Loucy (cell line): Measurements from ENCODE around the gene RHBDF1.

Experiments used
- EZH2phosphoT487 ChIP-seq: fragments of 200-600 bp; IDR thresholded peaks from 2 replicates; pipeline ENCODE4 v1.6.1; 2018; ENCODE audit warnings: antibody characterized with exemption, mild to moderate bottlenecking, moderate library complexity, borderline replicate concordance
- TF ChIP-seq, protein P1 (sequence below): fragments of 200-600 bp; sonication (generic); conservative IDR thresholded peaks from 2 replicates; pipeline ENCODE4 v1.5.1; 2014; ENCODE audit warnings: mild to moderate bottlenecking, antibody characterized with exemption, low read length

GRCh38 chr16:86483-86952 is 14.1 kb upstream of the RHBDF1 start:
- TF ChIP-seq, protein P1, sequence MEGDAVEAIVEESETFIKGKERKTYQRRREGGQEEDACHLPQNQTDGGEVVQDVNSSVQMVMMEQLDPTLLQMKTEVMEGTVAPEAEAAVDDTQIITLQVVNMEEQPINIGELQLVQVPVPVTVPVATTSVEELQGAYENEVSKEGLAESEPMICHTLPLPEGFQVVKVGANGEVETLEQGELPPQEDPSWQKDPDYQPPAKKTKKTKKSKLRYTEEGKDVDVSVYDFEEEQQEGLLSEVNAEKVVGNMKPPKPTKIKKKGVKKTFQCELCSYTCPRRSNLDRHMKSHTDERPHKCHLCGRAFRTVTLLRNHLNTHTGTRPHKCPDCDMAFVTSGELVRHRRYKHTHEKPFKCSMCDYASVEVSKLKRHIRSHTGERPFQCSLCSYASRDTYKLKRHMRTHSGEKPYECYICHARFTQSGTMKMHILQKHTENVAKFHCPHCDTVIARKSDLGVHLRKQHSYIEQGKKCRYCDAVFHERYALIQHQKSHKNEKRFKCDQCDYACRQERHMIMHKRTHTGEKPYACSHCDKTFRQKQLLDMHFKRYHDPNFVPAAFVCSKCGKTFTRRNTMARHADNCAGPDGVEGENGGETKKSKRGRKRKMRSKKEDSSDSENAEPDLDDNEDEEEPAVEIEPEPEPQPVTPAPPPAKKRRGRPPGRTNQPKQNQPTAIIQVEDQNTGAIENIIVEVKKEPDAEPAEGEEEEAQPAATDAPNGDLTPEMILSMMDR = no peak
- no peak for TF ChIP-seq EZH2phosphoT487
